PC-9 (cell line): ENCODE results near the gene DMBT1.

Experiments
- EZH2 ChIP-seq: fragments of 200-600 bp; sonication (generic); IDR thresholded peaks from 2 replicates; pipeline ENCODE4 v1.8.0; 2017; ENCODE audit warnings: antibody characterized with exemption, low read depth
- TF ChIP-seq, protein P1 (sequence below): fragments of 200-600 bp; sonication (generic); conservative IDR thresholded peaks from 2 replicates; pipeline ENCODE4 v1.6.1; 2017; ENCODE audit warnings: mixed run types, antibody characterized with exemption, mild to moderate bottlenecking, moderate library complexity

DNA sequence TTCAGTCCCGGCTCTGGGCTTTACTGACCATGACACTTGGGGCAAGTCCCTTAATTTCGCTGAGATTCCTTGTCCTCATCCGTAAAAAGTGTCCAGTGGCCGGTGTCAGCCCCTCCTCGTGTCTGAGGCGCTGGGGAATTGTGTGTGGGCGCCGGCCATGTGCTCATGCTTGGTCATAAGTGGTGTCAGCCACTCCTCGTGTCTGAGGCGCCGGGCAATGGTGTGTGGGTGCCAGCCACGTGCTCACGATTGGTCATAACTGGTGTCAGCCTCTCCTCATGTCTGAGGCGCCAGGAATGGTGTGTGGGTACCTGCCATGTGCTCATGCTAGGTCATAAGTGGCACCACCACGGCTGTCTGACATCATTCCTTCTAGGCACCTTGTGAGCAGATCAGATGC is 40.7 kb upstream of the DMBT1 start:
- TF ChIP-seq, protein P1, sequence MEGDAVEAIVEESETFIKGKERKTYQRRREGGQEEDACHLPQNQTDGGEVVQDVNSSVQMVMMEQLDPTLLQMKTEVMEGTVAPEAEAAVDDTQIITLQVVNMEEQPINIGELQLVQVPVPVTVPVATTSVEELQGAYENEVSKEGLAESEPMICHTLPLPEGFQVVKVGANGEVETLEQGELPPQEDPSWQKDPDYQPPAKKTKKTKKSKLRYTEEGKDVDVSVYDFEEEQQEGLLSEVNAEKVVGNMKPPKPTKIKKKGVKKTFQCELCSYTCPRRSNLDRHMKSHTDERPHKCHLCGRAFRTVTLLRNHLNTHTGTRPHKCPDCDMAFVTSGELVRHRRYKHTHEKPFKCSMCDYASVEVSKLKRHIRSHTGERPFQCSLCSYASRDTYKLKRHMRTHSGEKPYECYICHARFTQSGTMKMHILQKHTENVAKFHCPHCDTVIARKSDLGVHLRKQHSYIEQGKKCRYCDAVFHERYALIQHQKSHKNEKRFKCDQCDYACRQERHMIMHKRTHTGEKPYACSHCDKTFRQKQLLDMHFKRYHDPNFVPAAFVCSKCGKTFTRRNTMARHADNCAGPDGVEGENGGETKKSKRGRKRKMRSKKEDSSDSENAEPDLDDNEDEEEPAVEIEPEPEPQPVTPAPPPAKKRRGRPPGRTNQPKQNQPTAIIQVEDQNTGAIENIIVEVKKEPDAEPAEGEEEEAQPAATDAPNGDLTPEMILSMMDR = no peak
- TF ChIP-seq EZH2 = no peak
